Measurements from ENCODE around the gene NAALADL2.

The NAALADL2 gene

GRCh38 chr3:175088766-175089380 lies 229.7 kb downstream of the NAALADL2 start:
- no peaks in the 10 kb centered on the region for H3K36me3 ChIP-seq (ENCODE audit: control insufficient read depth, low read depth, low read length)
- no peak overlapping the region for H3K9ac ChIP-seq (ENCODE audit: low read length)
- H3K27ac ChIP-seq (ENCODE audit: low read length), result no peak overlapping the region
- no peaks in the 10 kb centered on the region for H3K4me1 ChIP-seq (ENCODE audit: control insufficient read depth, low read depth, low read length)
- no peak overlapping the region for H3K4me3 ChIP-seq (ENCODE audit: low read length)
- H3K9me3 ChIP-seq (ENCODE audit: control insufficient read depth, low read depth, low read length), result no peaks in the 10 kb centered on the region
- H3K27me3 ChIP-seq (ENCODE audit: control insufficient read depth, insufficient read depth, low read length), result no peaks in the 10 kb centered on the region

GRCh38 chr3:175091426-175092114 lies 232.4 kb downstream of the NAALADL2 start:
- H3K27me3 ChIP-seq (ENCODE audit: control insufficient read depth, insufficient read depth, low read length), result no peaks in the 10 kb centered on the region
- H3K4me1 ChIP-seq (ENCODE audit: control insufficient read depth, low read depth, low read length), result no peaks in the 10 kb centered on the region
- H3K27ac ChIP-seq (ENCODE audit: low read length), result no peak overlapping the region
- H3K9me3 ChIP-seq (ENCODE audit: control insufficient read depth, low read depth, low read length), result no peaks in the 10 kb centered on the region
- no peaks in the 10 kb centered on the region for H3K36me3 ChIP-seq (ENCODE audit: control insufficient read depth, low read depth, low read length)
- no peak overlapping the region for H3K9ac ChIP-seq (ENCODE audit: low read length)
- H3K4me3 ChIP-seq (ENCODE audit: low read length), result no peak overlapping the region

GRCh38 chr3:175093748-175094147 lies 234.6 kb downstream of the NAALADL2 start:
- Histone ChIP-seq H3K4me1 (ENCODE audit: control insufficient read depth, low read depth, low read length) (no peaks in the 10 kb centered on the region), H3K27ac (ENCODE audit: low read length) (no peak overlapping the region), H3K9ac (ENCODE audit: low read length) (no peak overlapping the region), H3K27me3 (ENCODE audit: control insufficient read depth, insufficient read depth, low read length) (no peaks in the 10 kb centered on the region), H3K4me3 (ENCODE audit: low read length) (no peak overlapping the region), H3K9me3 (ENCODE audit: control insufficient read depth, low read depth, low read length) (no peaks in the 10 kb centered on the region), H3K36me3 (ENCODE audit: control insufficient read depth, low read depth, low read length) (no peaks in the 10 kb centered on the region)

GRCh38 chr3:175094344-175094743 lies 235.2 kb downstream of the NAALADL2 start:
- no peaks in the 10 kb centered on the region for H3K27me3 ChIP-seq (ENCODE audit: control insufficient read depth, insufficient read depth, low read length)
- H3K4me3 ChIP-seq (ENCODE audit: low read length), result no peak overlapping the region
- no peak overlapping the region for H3K27ac ChIP-seq (ENCODE audit: low read length)
- no peaks in the 10 kb centered on the region for H3K4me1 ChIP-seq (ENCODE audit: control insufficient read depth, low read depth, low read length)
- no peaks in the 10 kb centered on the region for H3K36me3 ChIP-seq (ENCODE audit: control insufficient read depth, low read depth, low read length)
- H3K9me3 ChIP-seq (ENCODE audit: control insufficient read depth, low read depth, low read length), result no peaks in the 10 kb centered on the region
- H3K9ac ChIP-seq (ENCODE audit: low read length), result no peak overlapping the region

GRCh38 chr3:175098644-175099043 lies 239.5 kb downstream of the NAALADL2 start:
- no peak overlapping the region for H3K9ac ChIP-seq (ENCODE audit: low read length)
- H3K4me3 ChIP-seq (ENCODE audit: low read length), result no peak overlapping the region
- H3K36me3 ChIP-seq (ENCODE audit: control insufficient read depth, low read depth, low read length), result no peaks in the 10 kb centered on the region
- no peaks in the 10 kb centered on the region for H3K9me3 ChIP-seq (ENCODE audit: control insufficient read depth, low read depth, low read length)
- H3K27me3 ChIP-seq (ENCODE audit: control insufficient read depth, insufficient read depth, low read length), result no peaks in the 10 kb centered on the region
- H3K4me1 ChIP-seq (ENCODE audit: control insufficient read depth, low read depth, low read length), result no peaks in the 10 kb centered on the region
- no peak overlapping the region for H3K27ac ChIP-seq (ENCODE audit: low read length)

- H3K4me3 ChIP-seq (ENCODE audit: low read length), result no peak overlapping the region
- no peaks in the 10 kb centered on the region for H3K9me3 ChIP-seq (ENCODE audit: control insufficient read depth, low read depth, low read length)
- H3K27ac ChIP-seq (ENCODE audit: low read length), result no peak overlapping the region
- no peaks in the 10 kb centered on the region for H3K27me3 ChIP-seq (ENCODE audit: control insufficient read depth, insufficient read depth, low read length)
- H3K4me1 ChIP-seq (ENCODE audit: control insufficient read depth, low read depth, low read length), result peaks cover 3% of the 10 kb centered on the region
- H3K9ac ChIP-seq (ENCODE audit: low read length), result no peak overlapping the region
- H3K36me3 ChIP-seq (ENCODE audit: control insufficient read depth, low read depth, low read length), result no peaks in the 10 kb centered on the region
These were observed 243.0 kb downstream of the NAALADL2 start for GRCh38 chr3:175102161-175102560.

- Histone ChIP-seq H3K9ac (ENCODE audit: low read length) (no peak overlapping the region), H3K9me3 (ENCODE audit: control insufficient read depth, low read depth, low read length) (no peaks in the 10 kb centered on the region), H3K4me1 (ENCODE audit: control insufficient read depth, low read depth, low read length) (peaks cover 6% of the 10 kb centered on the region), H3K27ac (ENCODE audit: low read length) (no peak overlapping the region), H3K4me3 (ENCODE audit: low read length) (no peak overlapping the region), H3K27me3 (ENCODE audit: control insufficient read depth, insufficient read depth, low read length) (no peaks in the 10 kb centered on the region), H3K36me3 (ENCODE audit: control insufficient read depth, low read depth, low read length) (no peaks in the 10 kb centered on the region)
These were observed 244.2 kb downstream of the NAALADL2 start for GRCh38 chr3:175103298-175103697.

GRCh38 chr3:175105066-175105465 lies 245.9 kb downstream of the NAALADL2 start:
- H3K9ac ChIP-seq (ENCODE audit: low read length), result no peak overlapping the region
- no peak overlapping the region for H3K4me3 ChIP-seq (ENCODE audit: low read length)
- H3K9me3 ChIP-seq (ENCODE audit: control insufficient read depth, low read depth, low read length), result no peaks in the 10 kb centered on the region
- peaks cover 6% of the 10 kb centered on the region for H3K4me1 ChIP-seq (ENCODE audit: control insufficient read depth, low read depth, low read length)
- H3K36me3 ChIP-seq (ENCODE audit: control insufficient read depth, low read depth, low read length), result no peaks in the 10 kb centered on the region
- no peaks in the 10 kb centered on the region for H3K27me3 ChIP-seq (ENCODE audit: control insufficient read depth, insufficient read depth, low read length)
- H3K27ac ChIP-seq (ENCODE audit: low read length), result no peak overlapping the region

- Histone ChIP-seq H3K9ac (ENCODE audit: low read length) (no peak overlapping the region), H3K9me3 (ENCODE audit: control insufficient read depth, low read depth, low read length) (no peaks in the 10 kb centered on the region), H3K27me3 (ENCODE audit: control insufficient read depth, insufficient read depth, low read length) (no peaks in the 10 kb centered on the region), H3K4me1 (ENCODE audit: control insufficient read depth, low read depth, low read length) (peaks cover 6% of the 10 kb centered on the region), H3K27ac (ENCODE audit: low read length) (no peak overlapping the region), H3K4me3 (ENCODE audit: low read length) (no peak overlapping the region), H3K36me3 (ENCODE audit: control insufficient read depth, low read depth, low read length) (no peaks in the 10 kb centered on the region)
These were observed 248.1 kb downstream of the NAALADL2 start for GRCh38 chr3:175107231-175107630.

GRCh38 chr3:175107995-175108394 lies 248.9 kb downstream of the NAALADL2 start:
- Histone ChIP-seq H3K27ac (ENCODE audit: low read length) (no peak overlapping the region), H3K4me1 (ENCODE audit: control insufficient read depth, low read depth, low read length) (peaks cover 6% of the 10 kb centered on the region), H3K9ac (ENCODE audit: low read length) (no peak overlapping the region), H3K9me3 (ENCODE audit: control insufficient read depth, low read depth, low read length) (no peaks in the 10 kb centered on the region), H3K36me3 (ENCODE audit: control insufficient read depth, low read depth, low read length) (no peaks in the 10 kb centered on the region), H3K4me3 (ENCODE audit: low read length) (no peak overlapping the region), H3K27me3 (ENCODE audit: control insufficient read depth, insufficient read depth, low read length) (no peaks in the 10 kb centered on the region)

- Histone ChIP-seq H3K27me3 (ENCODE audit: control insufficient read depth, insufficient read depth, low read length) (no peaks in the 10 kb centered on the region), H3K36me3 (ENCODE audit: control insufficient read depth, low read depth, low read length) (no peaks in the 10 kb centered on the region), H3K4me1 (ENCODE audit: control insufficient read depth, low read depth, low read length) (peaks cover 6% of the 10 kb centered on the region), H3K9ac (ENCODE audit: low read length) (no peak overlapping the region), H3K27ac (ENCODE audit: low read length) (no peak overlapping the region), H3K4me3 (ENCODE audit: low read length) (no peak overlapping the region), H3K9me3 (ENCODE audit: control insufficient read depth, low read depth, low read length) (no peaks in the 10 kb centered on the region)
These were observed 249.5 kb downstream of the NAALADL2 start for GRCh38 chr3:175108613-175109151.

GRCh38 chr3:175111036-175111435 lies 251.9 kb downstream of the NAALADL2 start:
- no peak overlapping the region for H3K9ac ChIP-seq (ENCODE audit: low read length)

More at GRCh38 chr3:175111036-175111435, 251.9 kb downstream of the NAALADL2 start:
- no peak overlapping the region for H3K4me3 ChIP-seq (ENCODE audit: low read length)
- peaks cover 6% of the 10 kb centered on the region for H3K4me1 ChIP-seq (ENCODE audit: control insufficient read depth, low read depth, low read length)
- H3K9me3 ChIP-seq (ENCODE audit: control insufficient read depth, low read depth, low read length), result no peaks in the 10 kb centered on the region
- H3K27me3 ChIP-seq (ENCODE audit: control insufficient read depth, insufficient read depth, low read length), result no peaks in the 10 kb centered on the region
- no peaks in the 10 kb centered on the region for H3K36me3 ChIP-seq (ENCODE audit: control insufficient read depth, low read depth, low read length)
- no peak overlapping the region for H3K27ac ChIP-seq (ENCODE audit: low read length)

All from iPS-18a (cell line).